K562 (cell line): ENCODE data around the gene TRMT1. TPM values are rescaled to one million over a fixed set of nuclear protein-coding genes. Genes with fewer than 3 reads are reported as not detected.

Source experiments
- BACH1 ChIP-seq: fragments of 200-800 bp; sonication (Bioruptor generic); IDR thresholded peaks from 2 replicates; pipeline ENCODE4 v1.6.1; 2016; ENCODE audit warnings: missing genetic modification characterization, missing compliant biosample characterization
- CCNT2 ChIP-seq: IDR thresholded peaks from 2 replicates; pipeline ENCODE4 v1.6.1; 2011; ENCODE audit warnings: borderline replicate concordance, low read depth, mild to moderate bottlenecking, moderate library complexity, mixed read lengths, low read length; ENCODE audit not compliant: insufficient read length; ENCODE audit errors: extremely low read depth
- E2F5 ChIP-seq: sonication (generic); formaldehyde crosslinking; IDR thresholded peaks from 2 replicates; pipeline ENCODE4 v1.8.0; 2022; ENCODE audit warnings: mild to moderate bottlenecking, missing genetic modification reagents
- E4F1 ChIP-seq: fragments of 250-450 bp; sonication (Bioruptor Pico); IDR thresholded peaks from 2 replicates; pipeline ENCODE4 v1.5.0; 2021; ENCODE audit warnings: mild to moderate bottlenecking, borderline replicate concordance
- HMG20B ChIP-seq: fragments of 250-450 bp; sonication (Bioruptor Pico); IDR thresholded peaks from 2 replicates; pipeline ENCODE4 v1.5.0; 2021; ENCODE audit warnings: mild to moderate bottlenecking
- HNRNPUL1 ChIP-seq: fragments of 200-400 bp; formaldehyde crosslinking; IDR thresholded peaks from 2 replicates; pipeline ENCODE4 v1.6.1; 2017; ENCODE audit warnings: low read length
- HOXB6 ChIP-seq: fragments of 250-450 bp; sonication (Bioruptor Pico); IDR thresholded peaks from 2 replicates; pipeline ENCODE4 v1.5.1; 2022; ENCODE audit warnings: mild to moderate bottlenecking, borderline replicate concordance
- NCOR1 ChIP-seq: fragments of 450-650 bp; IDR thresholded peaks from 2 replicates; pipeline ENCODE4 v1.6.1; 2016; ENCODE audit warnings: mild to moderate bottlenecking, moderate library complexity
- NFIX ChIP-seq: fragments of 250-450 bp; sonication (Bioruptor Pico); IDR thresholded peaks from 2 replicates; pipeline ENCODE4 v1.4.0; 2020; ENCODE audit warnings: low read depth, mild to moderate bottlenecking, moderate library complexity
- SIN3A ChIP-seq, 2 experiments: fragments of 150-350 bp in 1 of 2; IDR thresholded peaks; 2 replicates each; pipeline ENCODE4 v1.6.1; 2011 to 2016; ENCODE audit warnings: borderline replicate concordance in 2 of 2, low read depth in 2 of 2, low read length in 2 of 2, mild to moderate bottlenecking in 2 of 2, moderate library complexity in 2 of 2; ENCODE audit not compliant: control insufficient read depth in 1 of 2
- SNAPC5 ChIP-seq: fragments of 250-450 bp; sonication (Bioruptor Pico); IDR thresholded peaks from 2 replicates; pipeline ENCODE4 v1.8.0; 2021; ENCODE audit warnings: moderate library complexity, mild to moderate bottlenecking, inconsistent platforms
- THRAP3 ChIP-seq: fragments of 450-650 bp; IDR thresholded peaks from 2 replicates; pipeline ENCODE4 v1.6.1; 2016; ENCODE audit warnings: mild to moderate bottlenecking, inconsistent platforms, borderline replicate concordance
- VEZF1 ChIP-seq: fragments of 200-800 bp; sonication (Bioruptor generic); IDR thresholded peaks from 2 replicates; pipeline ENCODE4 v1.6.1; 2017; ENCODE audit warnings: missing genetic modification characterization, missing compliant biosample characterization
- ZBTB33 ChIP-seq: sonication (generic); formaldehyde crosslinking; IDR thresholded peaks from 2 replicates; pipeline ENCODE4 v1.8.1; 2023; ENCODE audit warnings: mild to moderate bottlenecking, missing genetic modification reagents
- ZBTB43 ChIP-seq: sonication (generic); formaldehyde crosslinking; IDR thresholded peaks from 2 replicates; pipeline ENCODE4 v1.8.0; 2023; ENCODE audit warnings: mild to moderate bottlenecking, missing genetic modification reagents
- ZNF274 ChIP-seq: IDR thresholded peaks from 2 replicates; pipeline ENCODE4 v1.6.1; 2011; ENCODE audit warnings: low read depth, mild to moderate bottlenecking, low read length, moderate library complexity, borderline replicate concordance
- polyA plus RNA-seq, 8 experiments: library from polyadenylated mRNA; depleted of rRNA in 4 of 8; stranded (reverse) in 5 of 8; unstranded in 3 of 8; fragments of >200 nt; fragmentation: Nextera tagmentation in 2 of 8; fragmentation: Illumina TruSeq in 1 of 8; extraction: Ambion mirVana in 2 of 8; extraction: Trizol in 1 of 8; gene quantifications; 2 replicates each; pipeline versions ENCODE4 v1.2.1 to v1.2.3, GENCODE V29; 2011 to 2014; ENCODE audit warnings: inconsistent platforms in 1 of 8, missing spikeins in 1 of 8
- total RNA-seq, 7 experiments: library from RNA; depleted of rRNA in 6 of 7; stranded (reverse); fragments of >200 nt in 6 of 7; fragmentation: Illumina TruSeq in 2 of 7; extraction: Trizol in 2 of 7; gene quantifications; 2 replicates each; pipeline versions ENCODE4 v1.2.1 to v1.2.3, GENCODE V29; 2011 to 2021; ENCODE audit warnings: low replicate concordance in 1 of 7

TRMT1 gene
- total and polyA plus RNA-seq, 9 of the 15 experiments (the other 6 are each of a cell fraction or from before 2014, with no cell fraction given): 5.8 to 158 (median 54.3) TPM

GRCh38 chr19:13155472-13156359, 39.2 kb upstream of the TRMT1 start (continued):
- no peak for TF ChIP-seq NFIX
- TF ChIP-seq HMG20B (CRISPR knock-in tag): no peak
- no peak for TF ChIP-seq ZBTB43 (CRISPR knock-in tag)
- no peak for TF ChIP-seq SNAPC5 (CRISPR knock-in tag)
- TF ChIP-seq NCOR1: peak; percentile 87
- TF ChIP-seq E2F5 (CRISPR knock-in tag): 0 out of 2 replicates have a peak, but pooled peaks have one; percentile 34
- no peak for TF ChIP-seq BACH1 (tag)
- peak; percentile 37; the same call in 1 of the 2 replicates for TF ChIP-seq ZNF274
- peak in 1 of 2 experiments; percentile 64; a peak in 1 of 4 replicates for TF ChIP-seq SIN3A (IDR thresholded peaks at IDR 0.05; ENCODE audit: borderline replicate concordance in 2 of 2, control insufficient read depth in 1 of 2, low read depth in 2 of 2, low read length in 2 of 2)
- TF ChIP-seq VEZF1 (CRISPR knock-in tag): peak; percentile 86
- TF ChIP-seq HOXB6: no peak
- no peak for TF ChIP-seq THRAP3
- TF ChIP-seq ZBTB33 (CRISPR knock-in tag): peak; percentile 25; the same call in 1 of the 2 replicates
- peak; percentile 95 for TF ChIP-seq CCNT2
- TF ChIP-seq HNRNPUL1: no peak
- TF ChIP-seq E4F1 (CRISPR knock-in tag): 0 out of 2 replicates have a peak, but pooled peaks have one; percentile 3
